DMS 273 (cell line): ENCODE results near the gene SORBS1.

Experiments used
- DNase-seq: peaks from one replicate; lab custom pipeline; 2025; ENCODE audit not compliant: unreplicated experiment; lab: John Stamatoyannopoulos, UW

The SORBS1 gene

DNA sequence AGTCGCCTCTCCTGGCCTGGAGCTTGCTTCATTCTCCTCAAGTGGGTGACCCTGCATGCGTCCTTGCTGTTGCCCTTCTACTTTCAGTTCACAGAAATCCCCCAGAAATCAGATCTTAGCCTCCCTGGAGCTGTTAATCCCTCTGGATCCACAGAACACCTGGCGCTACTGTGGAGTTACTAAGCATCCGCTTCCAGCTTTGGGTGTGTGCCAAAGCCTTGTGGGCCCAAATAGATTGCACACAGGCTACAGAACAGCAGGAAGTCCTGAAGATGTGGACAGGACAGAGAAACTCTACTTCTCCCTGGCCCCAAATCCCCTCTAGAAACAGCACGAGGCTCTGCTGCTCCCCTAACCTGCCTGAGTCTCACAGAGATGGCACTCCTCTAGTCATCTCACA, 233.8 kb downstream of the SORBS1 start:
- peak; percentile 92 for DNase-seq

DNA sequence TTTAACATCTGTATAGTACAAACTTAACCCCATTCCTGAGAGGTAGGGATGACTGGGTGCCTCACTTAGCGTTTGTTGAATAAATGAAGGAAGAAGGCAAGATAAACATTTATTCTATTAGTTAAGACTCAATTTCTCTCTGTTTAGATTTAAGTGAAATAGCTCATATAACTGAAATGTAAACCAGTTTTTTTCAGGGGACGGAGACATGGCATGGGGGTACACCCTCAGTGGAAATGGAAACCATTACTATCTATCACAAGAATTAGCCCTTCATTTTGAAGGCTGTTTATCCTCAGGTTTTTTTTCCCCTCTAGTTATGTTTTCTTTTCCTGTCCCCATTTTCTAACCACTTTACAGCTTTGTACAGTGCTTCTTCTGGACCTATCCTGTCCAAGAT, 234.8 kb downstream of the SORBS1 start:
- no peak for DNase-seq

DNA sequence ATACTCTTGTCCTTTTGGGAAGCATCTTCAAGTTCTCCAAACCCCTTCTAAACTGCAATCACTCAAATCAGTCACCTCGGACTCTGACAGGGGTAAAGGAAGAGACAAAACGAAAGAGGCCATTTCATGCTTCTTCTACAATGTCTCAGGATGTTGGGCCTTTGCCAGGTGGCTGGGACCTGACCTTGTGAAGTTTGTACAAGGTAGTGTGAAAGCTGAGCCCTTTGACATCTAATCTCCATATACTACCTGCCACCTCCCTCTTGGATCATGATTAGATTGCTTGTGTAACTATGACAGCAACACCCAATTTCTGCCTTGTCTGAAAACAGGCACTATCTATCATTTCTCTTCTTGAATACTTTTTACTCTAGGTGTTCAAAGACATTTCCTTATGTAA, 235.3 kb downstream of the SORBS1 start:
- no peak for DNase-seq

DNA sequence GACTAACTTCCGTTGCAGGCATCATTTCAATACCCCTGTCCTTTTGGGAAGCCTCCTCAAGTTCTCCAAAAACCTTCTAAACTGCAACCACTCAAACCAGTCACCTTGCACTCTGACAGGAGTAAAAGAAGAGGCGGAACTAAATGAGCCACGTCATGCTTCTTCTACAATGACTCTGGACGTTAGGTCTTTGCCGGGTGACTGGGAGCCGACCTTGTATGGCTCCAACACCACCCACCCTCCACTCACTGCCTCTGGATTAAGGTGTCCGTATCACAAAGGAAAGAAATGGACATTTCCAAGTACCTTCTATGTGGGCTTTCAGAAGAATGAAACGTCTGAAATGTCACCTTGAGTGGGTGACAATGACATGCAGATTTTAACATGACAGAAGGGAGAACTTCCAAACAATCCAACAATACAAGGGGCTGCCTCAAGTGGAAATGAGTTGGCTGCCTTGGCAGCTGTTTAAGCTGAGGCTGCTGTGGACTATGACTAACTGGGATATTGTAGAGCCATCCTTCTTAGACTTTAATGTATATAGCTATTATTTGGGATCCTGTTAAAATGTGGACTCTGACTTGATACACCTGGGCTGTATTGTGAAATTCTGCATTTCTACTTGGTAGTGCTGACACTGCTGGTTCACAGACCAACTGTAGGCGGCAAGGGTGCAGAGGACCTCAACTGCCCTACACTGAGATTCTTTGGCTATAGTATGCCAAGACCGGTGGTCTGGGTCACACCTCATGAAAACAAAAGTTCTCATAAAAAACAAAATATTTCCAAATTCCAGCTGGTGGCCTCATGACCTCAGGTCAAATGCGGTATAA, 236.5 kb downstream of the SORBS1 start:
- no peak for DNase-seq

DNA sequence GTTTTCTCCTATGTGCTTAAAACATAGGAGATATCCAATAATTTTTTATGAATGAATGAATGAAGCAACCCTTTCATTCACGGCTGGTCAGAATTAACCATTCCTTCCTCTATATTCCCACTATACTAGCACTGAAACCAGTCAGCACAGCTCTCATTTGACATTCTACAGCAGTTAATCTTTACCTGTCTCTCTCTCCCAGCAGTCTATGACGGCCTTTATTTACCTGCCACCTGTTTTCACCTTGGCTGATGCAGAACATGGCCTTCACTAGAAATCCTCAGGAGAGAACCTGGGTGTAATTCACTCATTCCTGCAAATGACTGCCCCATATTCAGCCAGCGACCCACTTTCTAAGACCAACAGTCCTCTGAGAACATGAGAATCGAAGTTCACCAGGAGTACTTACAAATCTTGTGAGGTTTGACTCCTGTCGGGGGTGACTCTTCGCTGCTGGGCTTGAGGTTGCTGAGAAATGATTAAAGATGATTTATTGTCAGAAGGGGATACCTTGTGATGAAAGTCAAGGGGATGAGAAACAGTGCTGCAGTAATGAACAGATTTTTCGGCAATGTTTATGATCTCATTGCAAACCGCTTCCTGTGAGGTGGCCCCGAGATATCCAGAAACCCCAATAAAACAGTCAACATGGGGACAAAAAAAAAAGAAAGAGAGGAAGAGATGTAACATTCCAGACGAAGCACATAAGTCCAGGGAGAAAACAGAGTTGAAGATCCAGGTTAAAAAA, 239.4 kb downstream of the SORBS1 start:
- no peak for DNase-seq

DNA sequence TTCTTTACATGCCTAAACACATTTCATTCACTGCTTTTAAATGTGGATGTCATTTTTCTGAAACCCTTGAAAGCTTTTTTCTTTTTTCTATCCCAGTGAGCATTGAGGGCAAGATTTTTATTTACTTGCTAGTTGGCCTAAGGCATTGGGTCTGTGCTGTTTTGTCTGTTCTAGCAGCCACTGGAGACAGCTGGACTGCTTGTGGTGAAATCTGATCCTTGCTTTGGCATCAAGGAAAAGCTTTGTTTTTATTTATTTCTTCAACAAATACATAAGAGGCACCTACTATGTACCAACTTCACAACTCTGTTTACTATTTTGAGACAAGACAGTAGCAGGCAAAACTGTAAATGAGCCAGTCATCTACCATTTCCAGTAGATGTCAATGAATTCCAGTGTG, 241.9 kb downstream of the SORBS1 start:
- peak; percentile 33 for DNase-seq

DNA sequence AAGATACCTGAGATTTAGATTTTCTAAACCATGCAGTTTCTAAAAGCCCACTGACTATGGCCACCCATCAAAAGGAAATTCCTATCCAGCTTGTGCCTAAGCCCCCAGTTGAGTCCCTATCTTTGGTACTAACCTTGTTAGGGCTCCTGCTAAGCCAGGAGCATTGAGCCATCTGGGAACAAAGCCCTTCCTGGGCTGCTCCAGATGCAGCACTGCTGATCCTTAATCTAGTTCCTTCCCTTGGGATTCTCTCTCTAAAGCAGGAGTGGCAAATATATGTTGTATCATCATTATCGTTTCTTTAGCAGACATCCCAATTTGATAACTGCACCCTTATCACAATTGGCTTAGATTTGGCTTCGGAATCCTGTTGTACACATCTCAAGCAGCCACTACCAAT, 245.7 kb downstream of the SORBS1 start:
- DNase-seq: peak; percentile 61

DNA sequence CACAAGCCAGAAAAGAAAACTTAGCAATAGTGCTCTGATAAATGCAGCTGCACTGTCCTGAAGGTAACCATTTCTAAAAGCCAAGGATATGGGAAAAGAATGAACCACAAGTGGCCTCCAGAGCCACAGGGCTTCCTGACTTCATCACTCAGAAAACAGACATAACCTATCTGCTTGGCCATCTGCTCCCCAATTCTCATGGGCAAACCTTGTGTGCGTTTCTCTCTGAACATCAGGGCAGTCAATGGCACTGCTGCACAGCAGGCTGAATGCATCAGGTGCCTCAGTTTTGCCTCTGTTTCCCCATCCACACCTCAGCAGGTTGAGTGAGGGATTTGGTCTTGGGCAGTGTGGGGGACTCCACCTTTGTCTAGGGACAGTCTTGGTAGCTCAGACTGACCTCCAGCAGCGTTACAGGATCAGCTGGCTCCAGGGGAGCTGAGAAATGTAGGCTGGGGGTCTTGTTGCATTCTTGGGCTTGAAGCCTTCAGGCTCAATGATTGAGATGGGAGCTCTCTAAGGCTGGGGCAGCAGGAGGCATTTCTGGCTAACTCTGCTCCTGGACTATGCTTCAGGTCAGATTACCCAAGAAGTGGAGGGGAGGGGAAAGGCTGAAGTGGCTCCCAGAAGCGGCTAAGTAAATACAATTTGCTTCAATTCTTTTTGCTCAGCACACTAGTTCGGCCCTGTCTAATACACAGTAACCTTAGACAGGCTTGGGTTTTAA, 246.8 kb downstream of the SORBS1 start:
- peak; percentile 59 for DNase-seq

DNA sequence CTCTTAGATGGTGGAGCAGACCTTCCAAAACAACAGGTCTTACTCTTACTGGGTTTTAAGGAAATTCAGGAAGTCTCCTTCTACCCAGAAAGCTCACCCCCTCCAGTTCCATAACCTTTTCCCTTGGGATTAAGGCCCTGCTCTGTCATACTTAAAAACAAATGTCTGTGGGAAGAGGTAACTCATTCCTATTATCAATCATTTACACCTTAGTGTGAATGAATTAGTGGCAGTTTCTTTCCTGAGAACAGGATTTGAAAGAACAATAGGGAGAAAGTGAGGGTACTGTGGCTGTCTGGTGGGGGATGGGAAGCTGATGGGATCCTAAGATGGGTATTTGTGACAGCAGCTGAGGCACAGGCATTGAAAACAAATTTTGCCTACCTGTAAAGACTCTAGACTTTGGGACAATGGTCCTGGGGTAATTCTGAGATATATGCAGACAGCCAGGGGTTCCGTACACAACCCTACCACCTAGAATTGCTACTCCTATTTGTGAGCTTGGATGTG, 248.1 kb downstream of the SORBS1 start:
- no peak for DNase-seq

DNA sequence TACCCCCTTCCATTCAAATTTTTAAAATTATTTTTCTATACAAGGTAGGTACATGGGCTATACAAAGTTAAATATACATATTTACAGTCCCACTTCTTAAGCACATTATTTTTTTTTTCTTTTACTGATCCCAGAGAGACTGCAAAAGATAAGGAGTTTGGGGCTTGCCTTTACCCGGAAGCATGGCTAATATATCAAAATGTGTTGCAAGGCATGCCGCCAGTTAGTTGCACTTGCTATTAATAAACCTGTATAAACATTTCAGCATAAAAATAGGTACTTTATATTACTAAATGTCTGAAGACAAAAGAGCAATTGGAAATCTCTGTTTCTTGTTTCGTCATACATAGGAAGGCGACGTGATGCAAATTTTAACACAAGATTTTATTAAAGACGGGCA, 248.9 kb downstream of the SORBS1 start:
- DNase-seq: no peak

DNA sequence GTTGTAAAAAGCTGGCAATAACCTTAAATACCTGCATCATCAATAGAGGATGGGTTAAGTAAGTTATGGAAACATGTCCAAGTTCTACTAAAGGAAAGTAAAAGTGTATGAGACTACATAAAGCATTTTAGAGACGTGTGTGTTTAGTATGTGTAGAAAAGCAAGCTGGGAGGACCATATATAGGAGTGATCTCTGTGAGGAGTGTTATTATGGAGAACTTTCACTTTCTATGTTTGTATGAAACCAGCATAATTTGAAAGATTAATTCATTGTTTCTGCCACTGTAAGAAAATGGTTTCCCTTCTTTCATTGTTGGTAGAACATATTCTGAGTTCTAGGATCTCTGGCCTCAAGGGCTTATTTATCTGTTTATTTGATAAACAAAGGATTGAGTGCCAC, 251.2 kb downstream of the SORBS1 start:
- no peak for DNase-seq

DNA sequence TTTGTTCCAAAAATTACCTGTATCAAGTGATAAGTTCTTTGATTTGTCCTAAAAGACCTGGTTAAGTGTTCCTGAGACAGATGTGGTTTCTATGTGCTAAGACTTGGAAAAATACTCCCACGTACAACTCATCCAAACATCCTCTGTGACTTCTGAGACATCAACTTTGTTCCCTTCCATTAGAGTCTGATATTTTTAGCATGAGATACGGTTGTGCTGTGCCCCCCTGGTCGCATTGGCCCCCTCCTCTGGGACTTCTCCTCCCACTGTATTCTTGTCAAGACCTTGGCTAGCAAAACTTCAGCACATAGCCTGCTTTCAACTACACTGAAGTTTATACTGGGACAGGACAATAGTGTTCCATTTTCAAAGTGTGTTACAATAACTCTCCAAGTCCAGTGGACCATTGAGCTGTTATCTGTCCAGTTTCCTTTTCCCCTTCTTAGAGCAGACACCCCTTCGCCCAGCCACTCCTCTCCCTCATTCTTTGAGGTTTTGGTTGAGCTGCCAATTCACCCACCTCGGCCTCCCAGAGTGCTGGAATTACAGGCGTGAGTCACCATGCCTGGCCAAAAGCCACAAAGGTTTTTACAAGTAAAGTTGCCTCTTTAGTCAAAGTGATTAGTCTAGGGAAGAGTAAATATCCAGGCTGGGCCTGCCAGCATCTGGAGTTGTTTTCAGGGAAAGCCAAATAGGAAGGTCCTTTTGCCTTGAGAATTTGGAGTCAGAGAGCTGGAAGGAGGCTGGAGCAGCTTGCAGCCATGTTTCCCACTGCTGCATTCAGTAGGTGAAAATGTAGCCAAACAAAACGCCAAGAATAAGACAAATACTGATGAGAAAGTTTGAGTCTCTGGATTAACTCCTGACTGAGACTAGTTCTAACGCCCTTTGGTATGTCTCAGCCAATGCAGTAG, 252.5 kb downstream of the SORBS1 start:
- peak; percentile 86 for DNase-seq

DNA sequence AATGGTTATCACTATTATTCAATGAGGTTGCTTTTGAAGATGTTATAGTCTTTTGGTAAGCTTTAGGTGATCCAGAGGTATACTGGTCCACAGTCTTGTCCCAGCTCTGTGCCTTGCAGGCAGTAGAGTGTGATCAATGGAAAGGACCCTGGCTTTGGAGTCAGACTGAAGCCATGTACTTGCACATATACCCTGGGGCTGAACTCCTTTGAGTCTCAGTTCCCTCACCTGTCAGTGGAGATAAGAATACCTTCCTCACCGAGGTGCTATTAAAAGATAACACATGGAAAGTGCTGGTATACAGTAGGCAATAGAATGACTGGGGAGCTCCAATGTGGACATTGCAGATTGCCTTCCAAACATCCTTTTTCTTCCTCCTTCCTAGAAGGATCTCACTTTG, 254.3 kb downstream of the SORBS1 start:
- no peak for DNase-seq

DNA sequence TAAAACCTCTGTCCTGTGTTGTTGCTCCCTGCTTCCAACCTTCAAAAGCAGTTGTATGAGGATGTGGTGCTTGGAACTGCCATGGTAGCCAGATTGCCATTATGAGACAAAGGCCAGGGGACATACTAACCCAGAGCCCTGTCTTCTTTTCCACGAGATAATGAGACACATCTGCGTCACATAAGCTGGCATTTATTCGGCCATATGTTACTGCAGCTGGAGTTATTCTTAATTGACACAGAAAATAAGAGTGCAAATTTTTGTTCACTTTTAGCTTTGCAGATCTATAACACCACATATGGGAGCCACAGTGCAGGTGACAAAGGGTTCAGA, 254.9 kb downstream of the SORBS1 start:
- peak; percentile 77 for DNase-seq

DNA sequence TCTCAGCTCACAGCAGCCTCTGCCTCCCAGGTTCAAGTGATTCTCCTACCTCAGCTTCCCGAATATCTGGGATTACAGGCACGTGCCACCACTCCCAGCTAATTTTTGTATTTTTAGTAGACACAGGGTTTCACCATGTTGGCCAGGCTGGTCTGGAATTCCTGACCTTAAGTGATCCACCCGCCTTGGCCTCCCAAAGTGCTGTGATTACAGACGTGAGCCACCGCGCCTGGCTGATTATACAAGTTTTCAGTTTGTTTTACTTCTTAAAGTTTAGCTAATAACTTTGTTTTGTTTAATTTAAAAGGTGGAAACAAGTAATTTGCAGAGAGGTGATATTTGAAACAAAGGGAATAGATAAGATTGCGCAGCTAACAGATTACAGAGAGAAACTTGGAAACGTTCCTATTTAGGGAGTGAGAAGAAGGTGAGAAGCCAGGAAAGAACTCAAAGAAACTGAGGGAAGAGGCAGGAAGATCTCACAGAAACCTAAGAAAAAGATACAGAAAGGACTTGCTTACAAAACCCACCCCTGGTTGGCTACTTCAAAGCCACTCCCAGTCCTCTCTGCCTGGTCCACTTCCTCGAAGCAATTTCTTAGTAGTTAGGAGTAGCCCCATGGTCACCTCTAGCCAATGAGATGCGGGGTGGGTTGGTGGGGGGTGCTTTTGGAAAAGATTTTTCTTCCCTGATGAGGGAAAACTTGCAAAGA, 255.4 kb downstream of the SORBS1 start:
- no peak for DNase-seq

DNA sequence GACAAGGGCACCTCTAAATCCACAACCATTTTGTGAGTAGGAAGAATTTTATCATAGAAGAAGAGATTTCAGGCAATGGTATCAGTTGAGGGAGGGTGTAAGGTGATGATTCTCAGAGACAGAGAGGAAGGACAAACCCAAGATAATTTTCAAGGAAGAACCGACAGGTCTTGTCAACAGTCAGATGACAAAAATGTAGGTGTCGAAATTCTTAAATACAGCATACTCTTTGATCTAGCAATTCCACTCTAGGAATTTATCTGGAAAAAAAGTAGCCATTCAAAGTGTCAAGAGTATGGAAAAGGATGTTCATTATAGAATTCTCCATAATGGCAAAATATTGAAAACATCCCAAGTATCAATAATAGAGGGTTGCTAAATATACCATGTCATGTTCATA, 256.2 kb downstream of the SORBS1 start:
- DNase-seq: no peak

DNA sequence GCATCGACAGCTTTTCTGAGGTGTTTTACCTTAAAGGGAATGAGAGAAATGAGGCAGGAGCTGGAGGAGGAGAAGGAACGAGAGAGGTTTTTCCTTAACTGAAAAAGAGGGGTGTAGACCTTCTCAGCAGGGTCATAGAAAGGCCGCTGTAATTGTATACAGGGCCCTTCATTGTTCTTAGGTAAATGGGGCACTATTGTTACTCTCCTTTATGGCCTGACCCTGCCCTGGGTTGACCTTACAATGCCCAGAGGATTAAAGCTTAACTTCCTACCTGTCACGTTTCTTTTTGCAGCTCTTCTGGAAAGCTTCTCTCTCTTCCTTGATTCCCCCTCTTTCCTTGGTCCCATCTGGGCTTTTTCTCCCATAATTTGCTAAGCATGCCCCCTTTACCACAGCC, 256.7 kb downstream of the SORBS1 start:
- no peak for DNase-seq

DNA sequence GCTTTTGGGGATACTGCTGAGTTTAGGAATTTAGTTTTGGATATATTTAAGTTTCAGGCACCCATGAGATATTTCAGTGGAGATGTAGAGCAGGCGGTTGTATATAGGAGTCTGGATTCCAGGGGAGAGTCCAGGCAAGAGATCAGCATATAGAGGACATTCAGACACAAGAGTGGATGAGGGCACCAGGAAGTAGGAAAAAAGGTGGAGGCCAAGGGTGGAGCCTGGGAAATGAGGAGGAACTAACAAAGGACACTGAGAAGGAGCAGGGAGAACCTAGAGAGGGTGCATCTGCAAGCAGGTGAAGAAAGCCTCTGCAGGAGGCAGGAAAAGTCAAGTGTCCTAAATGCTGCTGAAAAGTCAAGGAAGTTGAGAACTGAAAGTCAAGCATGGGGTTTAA, 257.2 kb downstream of the SORBS1 start:
- no peak for DNase-seq

DNA sequence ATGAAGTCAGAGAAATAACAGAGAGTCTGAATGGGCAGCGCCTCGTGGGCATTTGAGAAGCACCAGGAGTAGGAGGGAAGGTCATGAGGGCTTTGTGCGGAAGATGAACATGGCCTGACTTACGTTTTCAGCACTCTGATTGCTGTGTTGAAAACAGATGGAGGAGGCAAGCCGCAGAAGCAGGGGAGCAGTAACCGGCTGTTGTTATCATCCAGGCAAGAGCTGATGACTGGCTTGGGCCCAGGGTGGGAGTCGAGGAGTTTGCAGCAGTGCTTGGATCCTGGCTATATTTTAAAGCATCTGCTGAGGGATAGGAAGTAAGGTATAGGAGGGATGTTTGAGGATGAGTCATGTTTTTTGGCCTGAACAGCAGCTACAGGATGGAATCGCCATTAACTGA, 257.6 kb downstream of the SORBS1 start:
- peak; percentile 91 for DNase-seq

DNA sequence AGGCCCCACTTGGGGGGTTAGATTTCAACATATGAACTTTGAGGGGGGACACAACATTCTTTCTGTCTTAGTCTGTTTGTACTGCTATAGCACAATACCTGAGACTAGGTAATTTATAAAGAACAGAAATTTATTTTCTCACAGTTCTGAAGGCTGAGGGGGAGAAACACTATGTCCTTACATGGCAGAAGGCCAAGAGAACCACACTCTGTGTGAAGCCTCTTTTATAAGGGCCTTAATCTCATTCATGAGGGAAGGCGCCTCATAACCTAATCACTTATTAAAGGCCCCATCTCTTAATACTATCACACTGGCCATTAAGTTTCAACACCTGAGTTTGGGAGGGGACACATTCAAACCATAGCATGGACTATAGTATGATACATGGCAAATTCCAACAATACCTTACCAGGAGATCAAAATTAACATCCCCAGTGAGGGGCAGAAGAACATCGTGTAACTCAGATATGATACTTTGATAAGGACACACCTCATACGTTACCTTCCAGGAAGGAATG, 261.1 kb downstream of the SORBS1 start:
- no peak for DNase-seq
